Liver (tissue), 9 donors: ENCODE results near the gene ANO4. TPM values are rescaled to one million over a fixed set of nuclear protein-coding genes. Genes with fewer than 3 reads are reported as not detected.

ENCODE experiments used
- DNase-seq: peaks from one replicate; pipeline ENCODE4 v3.0.0-alpha.2; 2017; ENCODE audit warnings: low spot score
- H3K27ac ChIP-seq, 2 donors: one replicate each; pipeline ENCODE4 v1.7.0; 2013; ENCODE audit warnings: inconsistent platforms in 2 of 2, low read length in 2 of 2, control low read depth in 1 of 2, low read depth in 1 of 2, mild to moderate bottlenecking in 1 of 2
- H3K27me3 ChIP-seq, 4 donors: one replicate each; pipeline versions ENCODE4 v1.6.1 to v1.7.0; 2013; ENCODE audit warnings: low read length in 3 of 4, inconsistent platforms in 1 of 4, mild to moderate bottlenecking in 1 of 4, moderate library complexity in 1 of 4; ENCODE audit not compliant: control insufficient read depth in 4 of 4, insufficient read depth in 4 of 4
- H3K36me3 ChIP-seq, 4 donors: one replicate each; pipeline versions ENCODE4 v1.6.1 to v1.7.0; 2013; ENCODE audit warnings: low read length in 3 of 4, mild to moderate bottlenecking in 3 of 4, low read depth in 1 of 4, moderate library complexity in 1 of 4; ENCODE audit not compliant: control insufficient read depth in 4 of 4, insufficient read depth in 3 of 4
- H3K4me1 ChIP-seq, 4 donors: one replicate each; pipeline versions ENCODE4 v1.6.1 to v1.7.0; 2013; ENCODE audit warnings: low read length in 3 of 4, mild to moderate bottlenecking in 3 of 4, moderate library complexity in 1 of 4; ENCODE audit not compliant: control insufficient read depth in 4 of 4, insufficient read depth in 4 of 4
- H3K4me3 ChIP-seq, 3 donors: one replicate each; pipeline versions ENCODE4 v1.6.1 to v1.7.0; 2013; ENCODE audit warnings: low read length in 3 of 3, control low read depth in 1 of 3, low read depth in 1 of 3, mild to moderate bottlenecking in 1 of 3
- H3K9ac ChIP-seq, 2 donors: one replicate each; pipeline ENCODE4 v1.7.0; 2013; ENCODE audit warnings: low read length in 2 of 2, mild to moderate bottlenecking in 2 of 2, moderate library complexity in 2 of 2, control low read depth in 1 of 2, low read depth in 1 of 2
- H3K9me3 ChIP-seq, 4 donors: one replicate each; pipeline versions ENCODE4 v1.6.1 to v1.7.0; 2013; ENCODE audit warnings: low read length in 3 of 4; ENCODE audit not compliant: control insufficient read depth in 4 of 4
- EGR1 ChIP-seq, 2 donors: IDR thresholded peaks; 2 replicates each; pipeline ENCODE4 v1.6.1; 2016 to 2018; ENCODE audit warnings: antibody characterized with exemption in 2 of 2, low read depth in 2 of 2
- FOXA1 ChIP-seq: IDR thresholded peaks from 2 replicates; pipeline ENCODE4 v1.6.1; 2016; ENCODE audit warnings: antibody characterized with exemption
- FOXA2 ChIP-seq: IDR thresholded peaks from 2 replicates; pipeline ENCODE4 v1.6.1; 2016; ENCODE audit warnings: antibody characterized with exemption
- GABPA ChIP-seq, 2 donors: IDR thresholded peaks in 1 of 2; conservative IDR thresholded peaks in 1 of 2; 2 replicates each; pipeline ENCODE4 v1.6.1; 2016; ENCODE audit warnings: antibody characterized with exemption in 2 of 2, mild to moderate bottlenecking in 1 of 2, moderate library complexity in 1 of 2
- HNF4G ChIP-seq: IDR thresholded peaks from 2 replicates; pipeline ENCODE4 v1.6.1; 2016; ENCODE audit warnings: antibody characterized with exemption
- NR2F2 ChIP-seq: IDR thresholded peaks from 2 replicates; pipeline ENCODE4 v1.6.1; 2016; ENCODE audit warnings: antibody characterized with exemption
- RAD21 ChIP-seq, 2 donors: IDR thresholded peaks; 2 replicates each; pipeline ENCODE4 v1.6.1; 2016; ENCODE audit warnings: antibody characterized with exemption in 2 of 2, mild to moderate bottlenecking in 2 of 2
- RXRA ChIP-seq, 2 donors: IDR thresholded peaks; 2 replicates each; pipeline ENCODE4 v1.6.1; 2017 to 2018; ENCODE audit warnings: antibody characterized with exemption in 2 of 2, mild to moderate bottlenecking in 1 of 2
- TAF1 ChIP-seq: conservative IDR thresholded peaks from 2 replicates; pipeline ENCODE4 v1.6.1; 2016; ENCODE audit warnings: antibody characterized with exemption, mild to moderate bottlenecking
- YY1 ChIP-seq: IDR thresholded peaks from 2 replicates; pipeline ENCODE4 v1.6.1; 2016; ENCODE audit warnings: antibody characterized with exemption, mild to moderate bottlenecking
- whole genome bisulfite sequencing: extraction: QIAGEN DNeasy Blood & Tissue Kit; methylation state at CpG from one replicate; pipeline ENCODE4 v1.1.7; 2013; 5-methylcytosine and 5-hydroxymethylcytosine counted together
- polyA plus RNA-seq, 2 donors: library from polyadenylated mRNA; stranded (reverse) in 1 of 2; unstranded in 1 of 2; fragments of 200-250 nt in 1 of 2; fragments of >200 nt in 1 of 2; fragmentation: Nextera tagmentation in 1 of 2; extraction: Ambion mirVana in 1 of 2; gene quantifications; one replicate each; pipeline versions ENCODE4 v1.2.1 to v1.2.3, GENCODE V29; 2013 to 2015
- total RNA-seq, 2 donors: library from RNA; depleted of rRNA; stranded (reverse); fragments of >200 nt; gene quantifications; one replicate each; pipeline ENCODE4 v1.2.3, GENCODE V29; 2014
- TF ChIP-seq, protein P1 (sequence below): IDR thresholded peaks from 2 replicates; pipeline ENCODE4 v1.6.1; 2016; ENCODE audit warnings: antibody characterized with exemption, mild to moderate bottlenecking
- TF ChIP-seq, protein P2 (sequence below): fragments of 150-350 bp; IDR thresholded peaks from 2 replicates; pipeline ENCODE4 v1.5.1; 2017; ENCODE audit warnings: improper control_type of control experiment, low read depth, low read length; ENCODE audit not compliant: missing input control
- TF ChIP-seq, protein P3 (sequence below): IDR thresholded peaks from 2 replicates; pipeline ENCODE4 v1.6.1; 2016; ENCODE audit warnings: antibody characterized with exemption
- TF ChIP-seq, protein P4 (sequence below): IDR thresholded peaks from 2 replicates; pipeline ENCODE4 v1.6.1; 2016; ENCODE audit warnings: antibody characterized with exemption
- donor health status: healthy.
- donor health status: healthy.
- donor health status: healthy.
- donor health status: healthy.
- donor health status: healthy.

Gene ANO4
- total and polyA plus RNA-seq, 4 donors = 0.08 to 2.2 (median 0.17) TPM; not detected in 1

DNA sequence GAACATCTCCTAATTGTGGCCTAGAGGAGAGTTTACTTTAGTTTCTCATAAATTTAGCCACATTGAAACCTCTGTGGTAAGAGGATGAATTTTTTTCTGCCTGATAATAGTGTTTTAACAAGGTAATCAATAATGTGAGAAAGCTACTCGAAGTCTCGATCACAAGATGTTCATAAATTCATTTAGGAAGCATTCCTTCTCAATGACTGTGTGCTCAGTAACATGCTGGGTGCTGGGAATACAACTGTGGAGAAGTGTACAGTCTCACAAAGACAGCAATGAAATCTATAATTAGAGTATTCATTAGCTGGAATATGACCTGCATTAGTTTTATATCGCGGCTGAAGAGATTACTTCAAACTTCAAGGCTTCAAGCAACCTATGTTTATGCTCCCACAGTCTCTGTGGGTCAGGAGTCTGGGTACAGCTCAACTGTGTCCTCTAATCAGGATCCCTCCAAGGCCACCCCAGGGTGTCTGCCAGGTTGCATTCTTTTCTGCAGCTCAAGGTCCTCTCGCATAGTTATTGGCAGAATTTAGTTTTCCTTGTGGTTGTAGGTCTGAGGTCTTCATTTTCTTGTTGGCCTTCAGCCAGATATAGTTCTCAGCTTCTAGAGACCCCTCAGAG lies 167.6 kb downstream of the ANO4 start:
- Histone ChIP-seq H3K36me3 (no peaks in the 10 kb centered on the region), H3K4me1 (no peaks in the 10 kb centered on the region), H3K27me3 (no peaks in the 10 kb centered on the region), H3K9ac (no peak overlapping the region), H3K9me3 (no peaks in the 10 kb centered on the region), H3K4me3 (no peak overlapping the region), H3K27ac (no peak overlapping the region)
- TF ChIP-seq YY1 = no peak
- TF ChIP-seq, protein P1, sequence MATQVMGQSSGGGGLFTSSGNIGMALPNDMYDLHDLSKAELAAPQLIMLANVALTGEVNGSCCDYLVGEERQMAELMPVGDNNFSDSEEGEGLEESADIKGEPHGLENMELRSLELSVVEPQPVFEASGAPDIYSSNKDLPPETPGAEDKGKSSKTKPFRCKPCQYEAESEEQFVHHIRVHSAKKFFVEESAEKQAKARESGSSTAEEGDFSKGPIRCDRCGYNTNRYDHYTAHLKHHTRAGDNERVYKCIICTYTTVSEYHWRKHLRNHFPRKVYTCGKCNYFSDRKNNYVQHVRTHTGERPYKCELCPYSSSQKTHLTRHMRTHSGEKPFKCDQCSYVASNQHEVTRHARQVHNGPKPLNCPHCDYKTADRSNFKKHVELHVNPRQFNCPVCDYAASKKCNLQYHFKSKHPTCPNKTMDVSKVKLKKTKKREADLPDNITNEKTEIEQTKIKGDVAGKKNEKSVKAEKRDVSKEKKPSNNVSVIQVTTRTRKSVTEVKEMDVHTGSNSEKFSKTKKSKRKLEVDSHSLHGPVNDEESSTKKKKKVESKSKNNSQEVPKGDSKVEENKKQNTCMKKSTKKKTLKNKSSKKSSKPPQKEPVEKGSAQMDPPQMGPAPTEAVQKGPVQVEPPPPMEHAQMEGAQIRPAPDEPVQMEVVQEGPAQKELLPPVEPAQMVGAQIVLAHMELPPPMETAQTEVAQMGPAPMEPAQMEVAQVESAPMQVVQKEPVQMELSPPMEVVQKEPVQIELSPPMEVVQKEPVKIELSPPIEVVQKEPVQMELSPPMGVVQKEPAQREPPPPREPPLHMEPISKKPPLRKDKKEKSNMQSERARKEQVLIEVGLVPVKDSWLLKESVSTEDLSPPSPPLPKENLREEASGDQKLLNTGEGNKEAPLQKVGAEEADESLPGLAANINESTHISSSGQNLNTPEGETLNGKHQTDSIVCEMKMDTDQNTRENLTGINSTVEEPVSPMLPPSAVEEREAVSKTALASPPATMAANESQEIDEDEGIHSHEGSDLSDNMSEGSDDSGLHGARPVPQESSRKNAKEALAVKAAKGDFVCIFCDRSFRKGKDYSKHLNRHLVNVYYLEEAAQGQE = no peak
- TF ChIP-seq HNF4G = no peak
- TF ChIP-seq GABPA (IDR thresholded peaks at IDR 0.05 in 1 of 2, conservative IDR thresholded peaks at IDR 0.05 in 1 of 2) = no peak
- TF ChIP-seq FOXA1 = no peak
- TF ChIP-seq, protein P2, sequence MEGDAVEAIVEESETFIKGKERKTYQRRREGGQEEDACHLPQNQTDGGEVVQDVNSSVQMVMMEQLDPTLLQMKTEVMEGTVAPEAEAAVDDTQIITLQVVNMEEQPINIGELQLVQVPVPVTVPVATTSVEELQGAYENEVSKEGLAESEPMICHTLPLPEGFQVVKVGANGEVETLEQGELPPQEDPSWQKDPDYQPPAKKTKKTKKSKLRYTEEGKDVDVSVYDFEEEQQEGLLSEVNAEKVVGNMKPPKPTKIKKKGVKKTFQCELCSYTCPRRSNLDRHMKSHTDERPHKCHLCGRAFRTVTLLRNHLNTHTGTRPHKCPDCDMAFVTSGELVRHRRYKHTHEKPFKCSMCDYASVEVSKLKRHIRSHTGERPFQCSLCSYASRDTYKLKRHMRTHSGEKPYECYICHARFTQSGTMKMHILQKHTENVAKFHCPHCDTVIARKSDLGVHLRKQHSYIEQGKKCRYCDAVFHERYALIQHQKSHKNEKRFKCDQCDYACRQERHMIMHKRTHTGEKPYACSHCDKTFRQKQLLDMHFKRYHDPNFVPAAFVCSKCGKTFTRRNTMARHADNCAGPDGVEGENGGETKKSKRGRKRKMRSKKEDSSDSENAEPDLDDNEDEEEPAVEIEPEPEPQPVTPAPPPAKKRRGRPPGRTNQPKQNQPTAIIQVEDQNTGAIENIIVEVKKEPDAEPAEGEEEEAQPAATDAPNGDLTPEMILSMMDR = no peak
- TF ChIP-seq NR2F2 = no peak
- no peak for TF ChIP-seq FOXA2
- TF ChIP-seq TAF1 = no peak
- no peak for TF ChIP-seq RAD21 (IDR thresholded peaks at IDR 0.05)
- TF ChIP-seq, protein P3, sequence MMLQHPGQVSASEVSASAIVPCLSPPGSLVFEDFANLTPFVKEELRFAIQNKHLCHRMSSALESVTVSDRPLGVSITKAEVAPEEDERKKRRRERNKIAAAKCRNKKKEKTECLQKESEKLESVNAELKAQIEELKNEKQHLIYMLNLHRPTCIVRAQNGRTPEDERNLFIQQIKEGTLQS = no peak
- TF ChIP-seq, protein P4, sequence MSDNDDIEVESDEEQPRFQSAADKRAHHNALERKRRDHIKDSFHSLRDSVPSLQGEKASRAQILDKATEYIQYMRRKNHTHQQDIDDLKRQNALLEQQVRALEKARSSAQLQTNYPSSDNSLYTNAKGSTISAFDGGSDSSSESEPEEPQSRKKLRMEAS = no peak
- 94% methylated on average over 5 of the region's 5 CpGs for WGBS
- DNase-seq = no peak

DNA sequence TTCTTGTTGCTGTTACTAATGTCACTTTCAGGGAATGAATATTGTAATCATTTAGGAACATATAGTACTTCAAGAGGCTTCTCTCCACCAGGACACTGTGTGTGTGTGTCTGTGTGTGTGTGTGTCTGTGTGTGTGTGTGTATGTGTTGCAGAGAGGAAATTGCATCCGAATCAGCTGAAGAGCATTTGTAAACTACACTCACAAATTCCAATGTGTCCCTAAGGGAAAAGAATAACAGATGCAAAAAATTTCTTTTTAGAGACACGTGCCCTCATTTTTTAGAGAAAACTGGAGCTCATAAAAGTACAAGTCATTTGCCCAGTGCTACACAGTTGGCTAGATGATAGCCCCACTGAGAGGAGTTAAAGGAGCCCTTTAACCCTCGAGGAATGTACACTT lies 168.8 kb downstream of the ANO4 start:
- WGBS = 67% methylated on average over 3 of the region's 3 CpGs
- no peak overlapping the region for H3K27ac ChIP-seq

More for the DNA sequence above, 168.8 kb downstream of the ANO4 start:
- H3K9me3 ChIP-seq = no peaks in the 10 kb centered on the region
- H3K4me1 ChIP-seq = no peaks in the 10 kb centered on the region
- no peak overlapping the region for H3K9ac ChIP-seq
- no peak overlapping the region for H3K4me3 ChIP-seq
- DNase-seq = no peak
- TF ChIP-seq TAF1 (no peak), EGR1 (IDR thresholded peaks at IDR 0.05; ENCODE audit: low read depth in 2 of 2) (no peak), YY1 (no peak), GABPA (IDR thresholded peaks at IDR 0.05 in 1 of 2, conservative IDR thresholded peaks at IDR 0.05 in 1 of 2) (no peak), RXRA (IDR thresholded peaks at IDR 0.05) (no peak), RAD21 (IDR thresholded peaks at IDR 0.05) (no peak)
- TF ChIP-seq, protein P2 = no peak
- no peaks in the 10 kb centered on the region for H3K36me3 ChIP-seq
- no peaks in the 10 kb centered on the region for H3K27me3 ChIP-seq
